Amniotic stem cell (primary cell): ENCODE results near the gene STARD10.

ENCODE experiments used
- DNase-seq: peaks from one replicate; lab custom pipeline; 2025; lab: John Stamatoyannopoulos, UW

The STARD10 gene

GRCh38 chr11:72780296-72781062, 13.4 kb downstream of the STARD10 start:
- DNase-seq, result no peak

- no peak for DNase-seq
Measured at GRCh38 chr11:72779495-72780128, 14.2 kb downstream of the STARD10 start.

GRCh38 chr11:72778535-72779494, 15.0 kb downstream of the STARD10 start:
- no peak for DNase-seq

GRCh38 chr11:72777755-72778278, 16.0 kb downstream of the STARD10 start:
- DNase-seq, result no peak

- no peak for DNase-seq
Measured at GRCh38 chr11:72776844-72777754, 16.7 kb downstream of the STARD10 start.

- no peak for DNase-seq
Measured at GRCh38 chr11:72776117-72776843, 17.6 kb downstream of the STARD10 start.

DNA sequence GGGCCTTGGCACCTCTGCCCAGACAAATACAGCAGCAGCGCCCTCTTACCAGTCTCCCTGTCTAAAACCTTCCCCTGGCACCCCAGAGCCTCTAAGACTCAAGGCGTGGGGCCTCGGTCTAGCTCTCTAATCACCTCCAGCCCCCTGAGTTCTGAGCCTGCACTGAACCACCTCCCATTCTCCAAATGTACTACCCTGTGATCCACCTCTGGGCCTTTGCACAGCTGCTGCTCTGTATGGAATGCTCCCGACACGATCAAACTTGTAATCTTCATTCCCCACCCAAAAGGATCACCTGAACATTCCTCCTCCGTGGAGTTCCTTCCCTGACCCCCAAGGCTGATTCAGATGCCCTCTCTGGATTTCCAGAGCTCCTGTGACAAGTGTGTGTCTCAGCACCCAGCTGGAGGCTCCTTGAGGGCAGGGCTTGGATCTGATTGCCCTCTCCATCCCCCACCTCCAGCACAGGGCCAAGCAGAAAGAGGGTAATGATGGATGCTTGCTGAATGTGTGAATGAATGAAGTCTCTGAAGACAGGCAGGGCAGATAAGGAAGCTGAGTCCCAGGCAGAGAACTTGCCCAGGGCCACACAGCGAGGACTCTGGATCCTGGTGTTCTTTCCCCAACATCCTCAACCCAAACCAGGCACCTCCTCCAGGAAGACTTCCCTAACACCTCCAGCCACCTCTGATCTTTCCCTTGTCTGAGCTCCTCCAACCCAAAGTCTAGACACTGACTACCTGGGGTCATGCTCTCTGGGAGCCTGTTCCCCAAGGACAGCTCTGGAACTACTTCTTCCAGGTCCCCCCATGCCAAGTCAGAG, 18.3 kb downstream of the STARD10 start:
- no peak for DNase-seq

- no peak for DNase-seq
Measured at GRCh38 chr11:72774499-72774898, 19.3 kb downstream of the STARD10 start.

- no peak for DNase-seq
Measured at GRCh38 chr11:72773696-72774095, 20.2 kb downstream of the STARD10 start.

DNA sequence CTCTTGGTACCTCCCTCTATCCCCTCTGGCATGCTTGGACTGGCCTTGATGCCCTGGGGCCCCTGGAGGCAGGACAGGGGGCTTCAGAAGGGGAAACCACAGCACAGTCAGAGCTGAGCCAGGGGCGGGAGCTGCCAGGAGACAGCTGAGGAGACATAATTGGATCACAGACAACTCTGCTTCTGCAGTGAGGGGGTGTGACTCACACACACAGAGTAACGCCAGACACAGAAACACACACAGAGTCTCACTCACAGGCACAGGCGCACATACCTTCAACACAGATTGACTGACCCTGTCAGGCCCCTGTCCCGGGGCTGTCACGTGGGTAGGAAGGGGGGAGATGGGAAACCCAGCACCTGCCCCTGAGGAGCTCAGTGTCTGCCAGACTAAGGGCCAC, 20.6 kb downstream of the STARD10 start:
- DNase-seq, result peak; percentile 79

- DNase-seq, result no peak
Measured at GRCh38 chr11:72772059-72772458, 21.8 kb downstream of the STARD10 start.

DNA sequence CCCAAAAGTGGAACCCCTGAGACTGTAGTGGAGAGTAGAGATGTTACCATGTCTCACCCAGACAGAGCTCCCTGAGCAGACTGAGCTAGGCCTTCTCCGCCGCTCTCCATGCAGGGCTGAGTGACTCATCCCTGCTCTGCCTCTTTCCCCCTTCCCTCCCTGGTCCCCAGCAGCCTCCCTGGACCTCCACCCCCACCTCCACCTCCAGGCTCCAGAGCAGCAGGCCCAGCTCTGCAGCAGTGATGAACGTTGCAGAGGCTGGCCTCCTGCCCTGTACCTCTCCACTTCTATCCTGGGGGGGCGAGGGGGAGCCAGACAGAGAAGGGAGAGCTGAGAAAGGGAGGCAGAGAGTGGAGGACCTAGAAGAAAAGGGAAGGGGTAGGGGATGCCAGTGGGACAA, 22.3 kb downstream of the STARD10 start:
- no peak for DNase-seq

GRCh38 chr11:72770799-72771198, 23.0 kb downstream of the STARD10 start:
- DNase-seq, result no peak

- DNase-seq, result no peak
Measured at GRCh38 chr11:72769680-72770079, 24.2 kb downstream of the STARD10 start.

- DNase-seq, result no peak
Measured at GRCh38 chr11:72768581-72768980, 25.3 kb downstream of the STARD10 start.

GRCh38 chr11:72767203-72768062, 26.4 kb downstream of the STARD10 start:
- DNase-seq, result no peak

GRCh38 chr11:72766152-72766902, 27.5 kb downstream of the STARD10 start:
- no peak for DNase-seq

GRCh38 chr11:72764503-72764902, 29.3 kb downstream of the STARD10 start:
- no peak for DNase-seq
